Inflammatory macrophage treated with lipopolysaccharide for 1 hour (primary cell): ENCODE data around the gene PRM2.

Experiments used
- DNase-seq, 2 donors: peaks; one replicate each; pipeline ENCODE4 v3.0.0-alpha.2; 2020 to 2022

PRM2 gene, protein sequence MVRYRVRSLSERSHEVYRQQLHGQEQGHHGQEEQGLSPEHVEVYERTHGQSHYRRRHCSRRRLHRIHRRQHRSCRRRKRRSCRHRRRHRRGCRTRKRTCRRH

DNA sequence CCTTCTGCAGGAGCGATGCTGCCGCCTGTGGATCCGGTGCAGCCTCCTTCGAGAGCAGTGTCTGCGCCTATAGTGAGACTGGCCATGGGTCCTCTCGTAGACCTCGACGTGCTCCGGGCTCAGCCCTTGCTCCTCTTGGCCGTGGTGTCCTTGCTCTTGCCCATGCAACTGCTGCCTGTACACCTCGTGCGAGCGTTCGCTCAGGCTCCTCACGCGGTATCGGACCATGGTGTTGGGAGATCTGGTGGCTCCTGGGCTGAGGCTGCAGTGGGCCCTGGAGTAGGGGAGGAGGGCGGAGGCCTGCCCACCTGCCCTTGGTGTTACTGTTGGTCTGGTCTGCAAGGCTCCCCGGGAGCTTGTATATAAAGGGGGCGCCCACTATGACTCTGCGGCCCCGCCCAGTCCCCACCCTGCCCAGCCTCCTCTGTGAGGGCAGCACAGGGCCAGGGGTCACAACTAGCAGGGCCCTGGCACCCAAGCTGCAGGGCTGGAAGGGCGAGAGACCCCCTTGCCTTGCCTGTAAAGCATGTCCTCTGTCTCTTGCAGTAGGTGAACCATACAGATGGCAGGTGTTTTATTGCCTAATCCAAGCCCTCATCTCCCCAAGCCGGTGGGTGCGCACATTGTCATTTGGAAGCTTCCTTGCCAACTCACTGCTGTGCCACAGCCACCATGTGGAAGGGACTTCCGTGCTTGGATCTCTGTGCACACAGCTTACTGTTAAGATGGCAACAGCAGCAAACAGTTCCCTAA, at the start of gene PRM2:
Gene PRM2, minus strand, starts transcription at position 338 of the 753 bp plus-strand sequence. Its CDS starts 110 bp downstream, at position 228.
- no peak for DNase-seq

DNA sequence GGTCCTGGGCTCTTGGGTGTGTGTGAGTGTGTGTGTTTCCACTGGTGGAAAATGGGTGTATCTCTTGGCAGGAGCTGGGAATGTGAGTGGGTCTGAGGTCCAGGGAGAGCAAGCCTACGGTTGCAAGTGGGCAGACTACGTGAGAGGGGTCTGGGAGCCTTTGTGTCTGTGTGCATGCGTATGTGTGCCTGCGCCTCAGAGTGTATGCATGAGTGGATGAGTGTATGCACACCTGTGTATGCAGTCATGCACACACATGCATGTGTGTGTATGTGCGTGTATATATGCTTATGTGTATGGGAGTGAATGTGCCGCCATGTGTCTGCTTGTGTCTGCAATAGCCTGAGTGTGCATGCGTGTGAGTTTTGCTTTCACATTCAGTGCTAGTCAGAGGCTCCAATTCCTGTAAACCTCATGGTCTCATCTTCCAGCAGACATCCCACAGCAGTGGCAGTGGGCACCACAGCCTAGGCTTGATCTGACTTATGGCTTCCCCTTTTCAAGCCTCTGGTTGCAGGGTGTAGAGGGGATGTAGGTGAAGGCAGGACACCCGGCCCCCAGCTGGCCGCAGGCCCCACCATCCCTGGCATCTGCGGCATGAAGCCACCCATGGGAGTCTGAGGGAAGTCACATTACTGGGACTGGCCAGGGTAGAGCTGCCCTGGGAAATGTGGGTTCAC, 49.3 kb upstream of the PRM2 start:
- peak; percentile 26 to 41 for DNase-seq

DNA sequence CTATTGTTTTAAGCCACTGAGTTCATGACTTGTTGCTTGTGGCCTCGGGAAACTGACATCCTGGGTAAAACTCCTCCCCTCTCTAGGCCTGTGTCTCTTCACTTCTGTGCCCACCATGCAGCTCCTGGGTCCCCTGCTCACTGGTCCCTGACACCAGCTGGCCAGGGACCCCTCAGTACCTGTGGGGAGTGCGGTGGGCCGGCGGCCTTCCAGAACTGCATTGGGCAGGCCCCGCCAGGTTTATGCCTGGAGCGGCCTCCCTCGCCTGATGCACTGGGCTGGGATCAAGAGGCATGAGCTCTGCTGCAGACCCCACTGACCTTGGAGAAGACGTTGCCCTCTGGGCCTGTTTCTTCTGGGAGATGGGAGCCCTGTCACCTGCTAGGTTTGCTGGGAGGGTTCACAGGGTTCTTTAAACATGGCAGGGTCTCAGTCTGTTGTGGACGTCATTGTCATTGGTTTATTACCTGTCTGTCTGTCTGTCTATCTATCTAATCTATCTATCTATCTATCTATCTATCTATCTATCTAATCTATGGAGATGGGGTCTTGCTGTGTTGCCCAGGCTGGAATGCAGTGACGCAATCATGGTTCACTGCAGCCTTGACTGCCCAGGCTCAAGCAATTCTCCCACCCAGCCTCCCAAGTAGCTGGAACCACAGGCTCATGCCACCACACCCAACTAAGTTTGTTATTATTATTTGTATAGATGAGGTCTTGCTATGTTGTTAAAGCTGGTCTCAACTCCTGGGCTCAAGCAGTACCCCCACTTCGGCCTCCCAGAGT, 47.5 kb upstream of the PRM2 start:
- no peak for DNase-seq

DNA sequence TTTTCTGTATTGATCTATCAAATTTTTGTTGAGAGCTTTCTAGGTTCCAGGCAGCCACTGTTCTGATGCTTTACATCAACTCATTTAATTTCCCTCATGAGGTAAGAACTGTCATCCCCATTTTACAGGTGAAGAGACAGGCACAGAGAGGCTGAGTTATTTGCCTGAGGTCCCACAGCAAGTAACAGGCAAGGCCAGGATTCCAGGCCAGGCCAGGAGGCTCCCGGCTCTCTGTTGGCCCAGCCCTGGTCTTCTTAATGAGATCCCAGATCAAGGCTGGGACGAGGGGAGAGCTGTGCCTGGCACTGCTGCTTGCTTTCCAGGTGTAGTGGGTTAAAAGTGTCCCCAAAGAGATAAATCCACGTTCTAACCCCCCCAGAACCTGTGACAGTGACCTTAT, 46.5 kb upstream of the PRM2 start:
- DNase-seq, result no peak

DNA sequence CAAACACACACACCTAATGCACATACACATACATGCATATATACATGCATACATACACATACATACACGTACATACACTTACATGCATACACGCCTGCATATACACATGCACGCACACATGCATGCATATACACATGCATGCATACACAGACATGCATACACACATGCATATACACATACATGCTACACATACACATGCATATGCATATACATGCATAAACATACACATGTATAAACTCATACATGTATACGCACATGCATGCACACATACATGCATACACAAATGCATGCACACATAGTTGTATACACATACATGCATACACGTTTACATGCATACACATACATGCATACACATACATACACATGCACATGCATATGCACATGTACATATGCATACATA, 45.4 kb upstream of the PRM2 start:
- DNase-seq, result no peak

DNA sequence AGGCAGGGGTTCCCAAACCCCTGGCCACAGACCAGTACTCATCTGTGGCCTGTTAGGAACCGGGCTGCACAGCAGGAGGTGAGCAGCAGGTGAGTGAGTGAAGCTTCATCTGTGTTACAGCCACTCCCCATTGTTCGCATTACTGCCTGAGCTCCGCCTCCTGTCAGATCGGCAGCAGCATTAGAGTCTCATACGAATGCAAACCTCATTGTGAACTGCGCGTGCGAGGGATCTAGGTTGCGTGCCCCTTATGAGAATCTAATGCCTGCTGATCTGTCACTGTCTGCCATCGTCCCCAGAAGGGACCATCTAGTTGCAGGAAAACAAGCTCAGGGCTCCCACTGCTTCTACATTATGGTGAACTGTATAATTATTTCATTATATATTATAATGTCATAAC, 43.9 kb upstream of the PRM2 start:
- DNase-seq, result no peak

DNA sequence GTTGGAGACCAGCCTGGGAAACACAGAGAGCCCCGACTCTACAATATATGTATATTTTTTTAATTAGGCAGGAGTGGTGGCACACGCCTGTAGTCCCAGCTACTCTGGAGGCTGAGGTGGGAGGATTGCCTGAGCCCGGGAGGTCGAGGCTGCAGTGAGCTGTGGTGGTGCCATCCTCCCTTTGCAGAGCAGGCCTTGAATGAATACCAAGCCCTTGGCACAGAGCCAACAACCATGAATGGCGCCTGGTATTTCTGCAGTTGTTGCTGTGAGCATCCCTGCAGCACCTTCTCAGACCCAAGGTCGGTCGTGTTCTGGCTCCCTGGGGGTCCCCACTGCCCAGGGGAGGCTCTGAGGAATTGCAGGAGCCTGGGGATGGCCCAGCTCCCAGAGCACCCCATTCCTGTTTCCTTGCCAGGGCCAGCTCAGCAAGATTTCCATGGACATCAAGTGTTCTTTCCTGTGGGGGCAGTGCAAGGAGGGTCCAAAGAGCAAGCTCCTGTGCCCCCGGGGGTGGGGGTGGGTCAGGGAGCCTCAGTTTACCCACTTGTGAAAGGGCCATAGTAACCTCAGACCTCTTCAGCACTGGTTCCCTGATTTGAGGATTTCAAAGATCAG, 43.4 kb upstream of the PRM2 start:
- DNase-seq, result no peak

DNA sequence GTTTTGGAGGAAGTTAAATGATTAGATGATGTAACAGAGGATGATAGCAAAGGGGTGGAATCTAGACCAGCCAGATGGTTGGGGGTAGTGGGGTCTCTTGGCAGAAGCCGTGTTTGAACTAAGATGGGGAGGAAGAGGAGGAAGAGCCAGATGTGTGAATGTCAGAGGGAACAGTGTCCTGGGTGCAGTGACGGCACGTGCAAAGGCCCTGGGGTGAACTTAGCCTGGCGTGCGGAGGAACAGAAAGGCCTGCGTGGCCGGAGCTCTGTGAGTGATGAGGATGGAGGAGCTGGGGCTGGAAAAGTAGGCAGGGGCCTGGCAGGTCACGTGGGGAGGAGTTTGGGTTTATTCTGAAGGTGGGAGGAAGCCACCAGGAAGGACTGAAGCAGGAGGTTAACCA, 42.5 kb upstream of the PRM2 start:
- no peak for DNase-seq

DNA sequence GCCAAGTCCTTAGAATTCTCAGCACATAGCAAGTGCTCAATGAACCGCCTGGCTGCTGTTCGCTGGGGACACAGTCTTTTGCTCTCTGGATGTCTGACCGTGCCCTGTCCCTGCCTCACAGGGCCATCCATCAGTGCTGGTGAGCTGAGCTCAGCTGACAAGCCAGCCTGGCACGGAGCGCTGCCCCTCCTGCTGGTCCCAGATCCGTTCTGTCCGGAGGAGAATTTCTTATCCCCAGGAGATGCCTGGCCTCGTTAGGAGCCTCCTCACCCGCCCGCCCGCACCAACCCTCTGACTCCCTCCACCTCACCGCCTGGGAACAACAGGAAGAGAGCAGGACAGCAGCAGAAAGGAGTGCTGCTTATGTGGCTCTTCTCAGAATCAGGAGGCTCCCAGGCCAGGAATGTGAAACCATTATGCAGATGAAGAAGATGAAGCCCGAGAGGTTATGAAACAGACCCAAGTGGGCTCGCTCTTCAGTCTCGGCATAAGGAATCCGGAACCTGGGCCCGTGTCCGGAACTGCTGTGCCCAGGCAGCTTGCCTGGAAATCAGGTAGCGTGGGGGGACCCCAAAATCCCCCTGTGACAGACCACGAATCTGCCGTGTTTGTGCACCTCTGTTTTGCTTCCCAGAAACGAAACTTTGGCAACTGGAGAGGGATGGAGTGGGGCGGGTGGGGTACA, 40.2 kb upstream of the PRM2 start:
- DNase-seq, result no peak

DNA sequence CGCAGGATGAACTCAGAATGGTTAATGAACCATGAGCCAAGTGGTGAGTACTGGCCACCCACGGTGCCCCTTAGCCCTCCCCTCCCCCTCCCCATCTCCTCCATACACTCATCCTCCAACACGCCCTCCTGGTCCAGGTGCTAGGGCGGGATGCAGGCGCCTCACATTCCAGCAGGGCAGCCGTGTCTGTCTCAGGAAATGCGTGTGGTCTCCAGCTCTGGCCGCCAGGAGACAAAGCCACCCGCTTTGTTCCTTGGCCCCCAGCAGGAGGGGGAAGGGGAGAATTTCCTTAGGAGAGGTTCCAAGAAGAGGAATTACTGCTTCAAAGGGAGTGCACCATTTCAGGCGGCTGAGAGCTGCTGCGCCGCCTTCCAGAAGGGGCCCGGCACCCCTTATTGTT, 39.2 kb upstream of the PRM2 start:
- DNase-seq, result no peak

DNA sequence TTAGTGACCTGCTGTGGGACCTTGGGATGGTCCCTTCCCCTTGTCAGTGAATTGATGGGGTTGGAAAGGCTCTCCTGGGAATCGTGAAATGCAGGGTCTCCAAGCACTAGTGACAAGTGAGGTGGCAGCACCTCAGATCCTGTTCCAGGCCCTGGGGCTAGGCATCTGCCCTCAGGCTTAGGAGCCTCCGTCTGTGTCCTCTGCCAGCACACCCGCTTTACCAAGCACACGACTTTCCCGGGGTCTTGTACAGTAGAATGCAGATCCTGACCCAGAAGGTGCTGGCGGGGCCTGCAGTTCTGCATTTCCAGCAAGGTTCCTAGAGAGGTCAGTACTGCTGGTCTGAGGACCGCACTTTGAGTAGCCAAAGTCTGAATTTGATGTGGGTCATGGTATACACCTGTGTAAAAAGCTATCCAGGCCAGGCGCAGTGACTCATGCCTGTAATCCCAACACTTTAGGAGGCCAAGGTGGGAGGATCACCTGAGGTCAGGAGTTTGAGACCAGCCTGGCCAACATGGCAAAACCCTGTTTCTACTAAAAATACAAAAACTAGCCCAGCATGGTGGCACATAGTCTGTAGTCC, 38.1 kb upstream of the PRM2 start:
- no peak for DNase-seq

DNA sequence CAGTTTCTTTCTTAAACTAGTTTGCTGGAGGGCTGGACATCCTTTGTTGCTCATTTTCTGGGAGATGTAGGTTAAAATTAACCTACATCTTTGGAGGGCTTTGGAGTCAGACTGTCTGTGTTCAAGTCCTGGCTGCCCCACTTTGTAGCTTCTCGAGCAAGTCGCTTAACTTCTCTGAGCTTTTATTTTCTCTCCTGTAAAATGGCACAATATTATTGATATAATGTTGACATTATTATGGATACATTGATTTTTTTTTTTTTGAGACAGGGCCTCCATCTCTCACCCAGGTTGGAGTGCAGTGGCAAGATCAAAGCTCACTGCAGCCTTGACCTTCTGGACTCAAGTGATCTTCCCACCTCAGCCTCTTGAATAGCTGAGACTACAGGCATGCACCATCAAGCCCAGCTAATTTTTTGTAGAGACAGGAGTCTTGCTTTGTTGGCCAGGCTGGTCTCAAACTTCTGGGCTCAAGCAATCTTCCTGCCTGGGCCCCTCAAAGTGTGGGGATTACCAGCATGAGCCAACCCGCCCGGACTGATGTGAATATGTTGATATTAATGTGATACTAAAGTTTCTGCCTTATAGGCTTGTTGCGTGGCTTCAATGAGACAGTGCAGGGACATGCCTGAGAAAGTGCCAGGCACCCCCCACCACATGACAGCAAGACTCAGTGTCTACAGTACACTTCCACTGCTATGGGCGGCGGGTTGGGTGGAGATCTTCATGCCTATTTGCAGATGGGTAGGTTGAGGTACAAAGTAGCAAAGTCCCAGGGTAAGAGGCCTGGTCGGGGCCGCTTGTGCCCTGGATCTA, 37.4 kb upstream of the PRM2 start:
- no peak for DNase-seq

DNA sequence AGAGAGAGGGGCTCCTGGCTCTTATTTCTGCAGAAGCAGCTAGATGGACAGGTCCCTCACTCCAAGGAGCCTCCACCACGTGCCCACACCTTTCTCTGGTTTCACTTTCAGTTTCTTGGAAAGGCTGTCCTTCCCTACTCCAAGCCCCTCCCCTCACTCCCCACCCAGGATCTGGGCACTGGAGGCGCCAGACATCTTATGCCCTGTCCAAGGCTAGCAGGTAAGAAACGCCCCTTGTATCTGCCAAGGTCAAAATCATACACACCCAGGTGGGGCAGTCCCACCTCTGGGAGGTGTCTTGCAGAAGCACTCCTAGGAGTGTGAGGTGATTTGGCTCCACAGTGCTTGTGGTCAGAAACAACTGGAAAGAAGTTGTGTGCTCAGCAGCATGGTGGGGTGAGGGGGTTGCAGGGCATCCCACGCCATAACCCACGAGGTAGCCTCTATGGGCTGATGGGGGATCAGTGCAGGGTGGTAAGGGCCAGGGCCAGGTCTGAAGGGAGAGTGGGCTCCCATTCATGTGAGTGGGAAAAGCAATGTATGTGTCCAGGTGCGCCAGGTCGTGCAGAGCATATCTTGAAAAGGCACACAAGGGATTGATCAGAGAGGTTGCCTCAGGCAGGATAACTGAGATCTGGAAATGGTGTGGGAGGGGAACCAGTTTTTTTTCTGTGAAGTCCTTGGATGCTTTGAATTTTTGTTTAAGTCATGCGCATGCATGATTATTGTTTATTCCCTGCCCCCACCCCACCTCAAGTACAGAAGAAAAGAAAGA, 36.6 kb upstream of the PRM2 start:
- no peak for DNase-seq

DNA sequence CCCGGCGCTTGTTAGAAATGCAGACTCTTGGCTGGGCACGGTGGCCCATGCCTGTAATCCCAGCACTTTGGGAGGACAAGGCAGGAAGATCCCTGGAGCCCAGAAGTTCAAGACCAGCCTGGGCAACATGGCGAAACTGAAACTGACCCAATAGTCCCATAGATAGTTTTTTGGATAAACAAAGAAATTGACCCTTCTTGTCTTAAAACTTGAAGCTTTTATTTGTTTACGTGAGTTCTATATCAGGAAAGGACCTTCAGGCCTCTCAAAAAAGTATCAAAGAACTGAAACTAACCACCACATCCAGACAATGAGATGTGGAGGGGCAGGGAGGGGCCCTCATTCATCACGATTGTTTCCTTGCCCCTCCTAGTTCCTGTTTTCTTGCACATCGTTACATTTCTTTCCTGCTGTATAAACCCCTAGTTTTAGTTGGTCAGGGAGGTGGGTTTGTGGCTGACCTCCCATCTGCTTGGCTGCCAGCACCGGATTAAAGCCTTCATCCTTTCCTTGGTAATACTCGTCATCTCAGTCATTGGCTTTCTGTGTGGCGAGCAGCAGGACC, 34.8 kb upstream of the PRM2 start:
- peak; percentile 19 to 56 for DNase-seq

DNA sequence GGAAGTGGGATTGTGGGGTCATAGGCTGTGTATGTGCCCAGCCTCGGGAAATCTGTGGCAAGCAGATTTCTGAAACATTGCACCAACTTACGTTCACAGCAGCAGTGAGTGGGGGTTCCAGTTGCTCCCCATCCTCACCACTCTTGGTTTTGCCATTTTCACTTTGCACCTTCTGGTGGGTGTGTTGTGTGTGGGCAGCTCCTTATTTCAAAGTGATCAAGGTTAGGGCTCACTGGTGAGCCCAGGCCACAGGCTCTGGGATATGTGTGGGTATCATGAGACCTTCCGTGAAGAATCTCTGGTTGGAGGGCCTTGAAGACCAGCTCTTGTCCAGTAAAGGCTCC, 34.3 kb upstream of the PRM2 start:
- DNase-seq, result no peak

DNA sequence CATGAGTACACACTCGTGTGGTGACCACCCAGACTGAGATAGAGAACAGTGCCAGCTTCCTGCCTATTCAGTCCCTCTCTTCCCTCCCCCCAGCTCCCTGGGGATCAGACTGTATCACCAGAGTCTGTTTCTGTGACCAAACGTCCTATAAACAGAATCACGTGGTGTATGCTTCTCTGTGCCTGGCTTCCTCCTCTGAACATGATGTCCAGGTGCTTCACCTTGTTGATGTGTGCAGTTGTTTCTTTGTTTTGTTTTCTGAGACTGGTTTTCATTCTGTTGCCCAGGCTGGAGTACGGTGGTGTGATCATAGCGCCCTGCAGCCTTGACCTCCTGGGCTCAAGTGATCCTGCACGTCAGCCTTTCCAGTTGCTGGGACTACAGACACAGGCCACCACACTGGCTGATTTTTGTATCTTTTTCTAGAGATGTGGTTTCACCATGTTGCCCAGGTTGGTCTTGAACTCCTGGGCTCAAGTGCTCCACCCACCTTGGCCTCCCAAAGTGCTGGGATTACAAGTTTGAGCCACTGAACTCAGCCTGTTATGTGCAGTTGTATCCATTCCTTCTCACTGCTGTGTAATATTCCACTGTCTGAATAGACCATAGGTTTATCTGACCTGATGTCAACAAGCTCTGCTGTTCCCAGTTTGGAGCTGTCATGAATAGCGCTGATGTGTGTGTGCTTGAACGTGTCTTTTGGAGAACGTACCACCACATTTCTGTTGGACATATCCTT, 33.8 kb upstream of the PRM2 start:
- no peak for DNase-seq

DNA sequence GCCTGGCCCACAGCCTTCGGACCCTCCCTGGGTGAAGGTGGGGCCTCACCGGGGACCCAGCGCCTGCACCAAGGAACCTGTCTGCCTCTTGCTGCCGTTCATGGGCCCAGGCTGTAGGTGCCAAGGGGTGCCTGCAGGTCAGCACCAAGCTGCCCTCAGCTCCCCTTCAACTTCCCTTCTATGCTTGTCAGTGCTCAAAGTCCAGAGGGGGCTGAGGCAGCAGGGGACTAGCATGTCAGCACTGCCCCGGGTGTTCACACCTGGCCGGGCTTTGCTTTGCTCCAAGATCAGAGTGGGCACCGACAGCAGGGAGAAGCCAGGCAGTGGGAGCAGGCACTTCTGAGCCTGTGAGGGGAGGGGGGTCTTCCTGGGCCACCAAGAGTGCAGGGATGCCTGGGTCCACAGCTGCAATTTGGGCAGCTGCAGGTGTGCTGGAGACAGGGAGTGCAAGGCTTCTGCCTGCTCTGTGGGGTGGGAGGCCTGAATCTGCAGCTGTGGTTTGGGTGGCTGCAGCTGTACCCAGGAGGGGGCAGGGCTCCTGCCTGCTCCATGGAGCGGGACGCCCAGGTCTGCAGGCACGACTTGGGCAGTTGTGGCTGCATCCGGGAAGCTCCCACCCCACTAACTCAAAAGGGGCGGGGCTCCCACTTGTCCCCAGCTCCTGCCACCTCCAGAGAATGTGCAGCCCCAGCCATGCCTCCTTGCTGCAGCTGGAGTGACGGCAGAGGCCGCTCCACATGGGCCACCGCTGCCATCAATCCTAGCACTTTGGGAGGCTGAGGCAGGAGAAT, 32.4 kb upstream of the PRM2 start:
- no peak for DNase-seq

DNA sequence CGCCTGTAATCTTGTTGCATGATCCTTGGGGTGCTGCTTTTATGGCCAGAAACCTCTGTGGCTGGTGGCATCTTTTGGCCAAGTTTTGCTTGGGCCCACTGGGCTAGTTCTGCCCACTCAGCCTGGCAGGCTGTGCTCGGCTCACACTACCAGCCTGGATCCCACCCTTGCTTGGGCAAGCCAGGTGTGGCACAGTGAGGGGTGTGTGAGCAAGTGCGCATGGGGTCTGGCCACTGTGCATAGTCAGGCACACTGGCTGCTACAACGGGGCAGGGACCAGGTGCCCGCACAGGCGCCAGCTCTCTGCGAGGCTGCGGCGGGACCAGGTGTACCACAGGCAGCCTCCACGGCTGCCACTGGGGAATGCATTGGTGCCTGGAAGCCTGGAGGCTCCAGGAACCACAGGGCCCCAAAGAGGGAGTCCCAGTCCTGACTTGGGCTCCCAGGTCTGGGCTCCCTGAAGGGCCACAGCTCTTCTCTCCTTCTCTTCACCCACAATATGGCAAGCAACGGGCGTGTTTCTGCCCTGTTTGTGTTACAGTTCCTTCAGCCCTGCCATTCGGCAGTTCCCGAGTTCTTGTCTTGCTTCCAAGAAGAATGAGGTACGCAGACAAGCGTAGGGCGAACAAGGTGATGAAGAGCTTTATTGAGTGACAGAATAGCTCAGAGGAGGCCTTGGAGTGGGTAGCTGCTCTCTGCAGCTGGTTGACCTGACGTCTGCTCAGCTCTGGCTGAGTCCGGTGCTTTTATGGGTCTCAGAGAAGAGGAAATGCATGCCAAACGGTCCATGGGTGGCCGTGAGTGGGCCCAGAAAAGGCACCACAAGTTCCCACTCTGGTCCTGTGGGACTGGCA, 31.6 kb upstream of the PRM2 start:
- DNase-seq, result no peak
